Neuron (in vitro differentiated cells): Measurements from ENCODE around the gene EHD4.

Experiments used
- H2AFZ ChIP-seq: one replicate; pipeline ENCODE4 v1.6.1; 2013; ENCODE audit warnings: low read depth, mild to moderate bottlenecking, inconsistent platforms, low read length, moderate library complexity
- H3K27me3 ChIP-seq: one replicate; pipeline ENCODE4 v1.6.1; 2013; ENCODE audit warnings: low read length; ENCODE audit not compliant: insufficient read depth
- H3K36me3 ChIP-seq: one replicate; pipeline ENCODE4 v1.6.1; 2013; ENCODE audit warnings: low read length; ENCODE audit not compliant: insufficient read depth
- H3K4me1 ChIP-seq: one replicate; pipeline ENCODE4 v1.6.1; 2013; ENCODE audit warnings: low read length; ENCODE audit not compliant: insufficient read depth
- H3K4me3 ChIP-seq: 2 replicates; pipeline ENCODE4 v1.5.1; 2013; ENCODE audit warnings: mild to moderate bottlenecking, low read length, moderate library complexity
- H3K9me3 ChIP-seq: one replicate; pipeline ENCODE4 v1.6.1; 2013; ENCODE audit warnings: low read length

EHD4 gene

GRCh38 chr15:41942886-41943285, 29.5 kb downstream of the EHD4 start:
- H3K27me3 ChIP-seq = no peaks in the 10 kb centered on the region
- no peaks in the 10 kb centered on the region for H3K9me3 ChIP-seq
- H3K36me3 ChIP-seq = no peaks in the 10 kb centered on the region
- H2AFZ ChIP-seq = no peak overlapping the region
- peaks cover 20% of the 10 kb centered on the region for H3K4me1 ChIP-seq
- no peak overlapping the region for H3K4me3 ChIP-seq

- no peak overlapping the region for H2AFZ ChIP-seq
- H3K9me3 ChIP-seq = no peaks in the 10 kb centered on the region
- peaks cover 20% of the 10 kb centered on the region for H3K4me1 ChIP-seq
- no peak overlapping the region for H3K4me3 ChIP-seq
- H3K27me3 ChIP-seq = no peaks in the 10 kb centered on the region
- no peaks in the 10 kb centered on the region for H3K36me3 ChIP-seq
Measured at GRCh38 chr15:41941644-41942415, 30.5 kb downstream of the EHD4 start.

GRCh38 chr15:41940441-41940857, 31.9 kb downstream of the EHD4 start:
- Histone ChIP-seq H3K4me1 (peaks cover 20% of the 10 kb centered on the region), H3K27me3 (no peaks in the 10 kb centered on the region), H3K4me3 (no peak overlapping the region), H2AFZ (no peak overlapping the region), H3K9me3 (no peaks in the 10 kb centered on the region), H3K36me3 (no peaks in the 10 kb centered on the region)

- Histone ChIP-seq H3K4me3 (no peak overlapping the region), H2AFZ (no peak overlapping the region), H3K9me3 (no peaks in the 10 kb centered on the region), H3K4me1 (peaks cover 18% of the 10 kb centered on the region), H3K27me3 (no peaks in the 10 kb centered on the region), H3K36me3 (no peaks in the 10 kb centered on the region)
Measured at GRCh38 chr15:41939986-41940385, 32.4 kb downstream of the EHD4 start.

GRCh38 chr15:41937568-41937923, 34.8 kb downstream of the EHD4 start:
- no peaks in the 10 kb centered on the region for H3K27me3 ChIP-seq
- H3K36me3 ChIP-seq = no peaks in the 10 kb centered on the region
- H3K4me1 ChIP-seq = peaks cover 3% of the 10 kb centered on the region
- H2AFZ ChIP-seq = no peak overlapping the region
- H3K9me3 ChIP-seq = no peaks in the 10 kb centered on the region
- no peak overlapping the region for H3K4me3 ChIP-seq

- peaks cover 3% of the 10 kb centered on the region for H3K4me1 ChIP-seq
- no peaks in the 10 kb centered on the region for H3K27me3 ChIP-seq
- no peaks in the 10 kb centered on the region for H3K36me3 ChIP-seq
- no peak overlapping the region for H2AFZ ChIP-seq
- no peak overlapping the region for H3K4me3 ChIP-seq
- H3K9me3 ChIP-seq = no peaks in the 10 kb centered on the region
Measured at GRCh38 chr15:41936649-41937567, 35.4 kb downstream of the EHD4 start.

GRCh38 chr15:41936155-41936554, 36.2 kb downstream of the EHD4 start:
- Histone ChIP-seq H2AFZ (no peak overlapping the region), H3K9me3 (no peaks in the 10 kb centered on the region), H3K4me3 (no peak overlapping the region), H3K27me3 (no peaks in the 10 kb centered on the region), H3K36me3 (no peaks in the 10 kb centered on the region), H3K4me1 (no peaks in the 10 kb centered on the region)

- Histone ChIP-seq H2AFZ (no peak overlapping the region), H3K9me3 (no peaks in the 10 kb centered on the region), H3K4me3 (no peak overlapping the region), H3K4me1 (no peaks in the 10 kb centered on the region), H3K27me3 (no peaks in the 10 kb centered on the region), H3K36me3 (no peaks in the 10 kb centered on the region)
Measured at GRCh38 chr15:41935566-41936020, 36.8 kb downstream of the EHD4 start.

- no peaks in the 10 kb centered on the region for H3K9me3 ChIP-seq
- H3K4me3 ChIP-seq = no peak overlapping the region
- H3K27me3 ChIP-seq = no peaks in the 10 kb centered on the region
- no peak overlapping the region for H2AFZ ChIP-seq
- no peaks in the 10 kb centered on the region for H3K36me3 ChIP-seq
- no peaks in the 10 kb centered on the region for H3K4me1 ChIP-seq
Measured at GRCh38 chr15:41934843-41935242, 37.5 kb downstream of the EHD4 start.

GRCh38 chr15:41933771-41934170, 38.6 kb downstream of the EHD4 start:
- Histone ChIP-seq H3K27me3 (no peaks in the 10 kb centered on the region), H3K4me1 (no peaks in the 10 kb centered on the region), H3K36me3 (no peaks in the 10 kb centered on the region), H2AFZ (no peak overlapping the region), H3K4me3 (no peak overlapping the region), H3K9me3 (no peaks in the 10 kb centered on the region)

- Histone ChIP-seq H2AFZ (no peak overlapping the region), H3K36me3 (no peaks in the 10 kb centered on the region), H3K27me3 (no peaks in the 10 kb centered on the region), H3K4me1 (no peaks in the 10 kb centered on the region), H3K9me3 (no peaks in the 10 kb centered on the region), H3K4me3 (no peak overlapping the region)
Measured at GRCh38 chr15:41933326-41933725, 39.0 kb downstream of the EHD4 start.

- H3K4me3 ChIP-seq = no peak overlapping the region
- H3K27me3 ChIP-seq = no peaks in the 10 kb centered on the region
- H3K4me1 ChIP-seq = no peaks in the 10 kb centered on the region
- no peak overlapping the region for H2AFZ ChIP-seq
- no peaks in the 10 kb centered on the region for H3K36me3 ChIP-seq
- H3K9me3 ChIP-seq = no peaks in the 10 kb centered on the region
Measured at GRCh38 chr15:41932511-41933289, 39.7 kb downstream of the EHD4 start.

GRCh38 chr15:41932101-41932500, 40.3 kb downstream of the EHD4 start:
- H3K27me3 ChIP-seq = no peaks in the 10 kb centered on the region
- no peak overlapping the region for H3K4me3 ChIP-seq
- no peak overlapping the region for H2AFZ ChIP-seq
- H3K9me3 ChIP-seq = no peaks in the 10 kb centered on the region
- no peaks in the 10 kb centered on the region for H3K4me1 ChIP-seq
- no peaks in the 10 kb centered on the region for H3K36me3 ChIP-seq
